Osteocyte (in vitro differentiated cells): ENCODE data around the gene MTURN. TPM values are rescaled to one million over a fixed set of nuclear protein-coding genes. Genes with fewer than 3 reads are reported as not detected.

Experiments used
- DNase-seq: peaks from one replicate; pipeline ENCODE4 v3.0.0; 2021; ENCODE audit warnings: mixed read lengths; ENCODE audit not compliant: unreplicated experiment; ENCODE audit errors: extremely low spot score
- H3K27ac Mint-ChIP-seq: one replicate; pipeline ENCODE4 v1.8.0; 2021; ENCODE audit warnings: mild to moderate bottlenecking, mixed read lengths; ENCODE audit not compliant: unreplicated experiment
- H3K27me3 Mint-ChIP-seq: one replicate; pipeline ENCODE4 v1.8.0; 2021; ENCODE audit warnings: mixed read lengths; ENCODE audit not compliant: unreplicated experiment
- H3K36me3 Mint-ChIP-seq: one replicate; pipeline ENCODE4 v1.8.0; 2021; ENCODE audit warnings: mixed read lengths; ENCODE audit not compliant: unreplicated experiment
- H3K4me1 Mint-ChIP-seq: one replicate; pipeline ENCODE4 v1.8.0; 2021; ENCODE audit warnings: mixed read lengths; ENCODE audit not compliant: unreplicated experiment
- H3K4me3 Mint-ChIP-seq: one replicate; pipeline ENCODE4 v1.8.0; 2021; ENCODE audit warnings: mild to moderate bottlenecking, moderate library complexity, mixed read lengths; ENCODE audit not compliant: unreplicated experiment
- H3K9me3 Mint-ChIP-seq: one replicate; pipeline ENCODE4 v1.8.0; 2021; ENCODE audit warnings: mixed read lengths; ENCODE audit not compliant: unreplicated experiment
- total RNA-seq: library from RNA; stranded (reverse); gene quantifications from 2 replicates; pipeline ENCODE4 v1.2.1, GENCODE V29; 2021
- TF ChIP-seq, protein P1 (sequence below): fragments of 200-600 bp; sonication (generic); IDR thresholded peaks from 2 replicates; pipeline ENCODE4 v1.5.0; 2021; ENCODE audit warnings: antibody characterized with exemption, mild to moderate bottlenecking, moderate library complexity

Gene MTURN
- total RNA-seq, 1 donor from 2014 or later, result 19.0 TPM

DNA sequence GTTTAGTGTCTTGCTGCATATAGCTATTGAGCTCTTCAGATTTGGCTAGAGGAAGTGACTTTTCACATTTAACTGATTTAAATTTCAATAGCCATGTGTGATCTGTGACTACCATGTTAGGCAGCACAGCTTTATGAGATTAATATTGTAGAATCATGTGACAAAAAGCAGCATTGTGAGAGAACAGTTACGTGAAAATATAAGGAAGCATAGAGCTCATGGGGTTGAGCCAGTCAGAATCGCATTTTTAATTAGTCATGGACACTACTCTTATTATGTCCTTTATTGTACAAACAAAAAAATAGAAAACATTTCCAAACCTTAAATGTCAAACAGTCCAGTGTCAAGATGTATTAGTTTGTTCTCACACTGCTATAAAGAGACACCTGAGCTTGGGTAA is 48.0 kb downstream of the MTURN start:
- H3K27ac Mint-ChIP-seq, result no peak overlapping the region
- no peak for DNase-seq
- H3K4me3 Mint-ChIP-seq, result no peak overlapping the region
- TF ChIP-seq, protein P1, sequence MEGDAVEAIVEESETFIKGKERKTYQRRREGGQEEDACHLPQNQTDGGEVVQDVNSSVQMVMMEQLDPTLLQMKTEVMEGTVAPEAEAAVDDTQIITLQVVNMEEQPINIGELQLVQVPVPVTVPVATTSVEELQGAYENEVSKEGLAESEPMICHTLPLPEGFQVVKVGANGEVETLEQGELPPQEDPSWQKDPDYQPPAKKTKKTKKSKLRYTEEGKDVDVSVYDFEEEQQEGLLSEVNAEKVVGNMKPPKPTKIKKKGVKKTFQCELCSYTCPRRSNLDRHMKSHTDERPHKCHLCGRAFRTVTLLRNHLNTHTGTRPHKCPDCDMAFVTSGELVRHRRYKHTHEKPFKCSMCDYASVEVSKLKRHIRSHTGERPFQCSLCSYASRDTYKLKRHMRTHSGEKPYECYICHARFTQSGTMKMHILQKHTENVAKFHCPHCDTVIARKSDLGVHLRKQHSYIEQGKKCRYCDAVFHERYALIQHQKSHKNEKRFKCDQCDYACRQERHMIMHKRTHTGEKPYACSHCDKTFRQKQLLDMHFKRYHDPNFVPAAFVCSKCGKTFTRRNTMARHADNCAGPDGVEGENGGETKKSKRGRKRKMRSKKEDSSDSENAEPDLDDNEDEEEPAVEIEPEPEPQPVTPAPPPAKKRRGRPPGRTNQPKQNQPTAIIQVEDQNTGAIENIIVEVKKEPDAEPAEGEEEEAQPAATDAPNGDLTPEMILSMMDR, result no peak
- H3K9me3 Mint-ChIP-seq, result no peaks in the 10 kb centered on the region
- H3K27me3 Mint-ChIP-seq, result no peaks in the 10 kb centered on the region
- no peaks in the 10 kb centered on the region for H3K4me1 Mint-ChIP-seq
- H3K36me3 Mint-ChIP-seq, result no peaks in the 10 kb centered on the region

DNA sequence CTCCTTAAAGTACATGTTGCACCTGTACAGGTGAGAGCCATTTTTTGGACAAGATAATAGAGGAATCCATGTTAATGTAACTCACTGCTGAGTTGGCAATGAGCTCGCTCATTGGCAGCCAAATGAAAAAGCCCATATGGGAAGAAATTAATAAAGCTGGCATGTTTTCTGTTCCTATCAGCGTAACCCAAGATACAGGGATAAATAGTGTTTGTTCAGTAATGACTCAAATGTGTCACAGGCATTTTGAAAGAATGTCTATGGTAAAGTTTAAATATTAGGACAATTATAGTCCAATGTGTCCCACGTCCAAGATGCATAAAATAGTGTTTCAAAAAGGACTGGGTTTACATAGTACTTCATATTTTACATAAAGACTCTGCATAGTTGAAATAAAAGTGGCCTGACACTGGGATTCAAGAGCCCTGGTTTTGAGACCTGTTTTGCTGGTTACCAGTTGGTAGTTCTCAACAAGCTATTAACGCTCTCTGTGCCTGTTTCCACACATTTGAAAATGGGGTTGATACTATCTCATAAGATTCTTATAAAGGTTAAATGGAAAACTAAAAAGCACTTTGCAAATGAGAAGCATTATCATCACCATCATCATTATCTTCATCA is 49.1 kb downstream of the MTURN start:
- no peak for DNase-seq
- H3K27me3 Mint-ChIP-seq, result no peaks in the 10 kb centered on the region
- no peaks in the 10 kb centered on the region for H3K4me1 Mint-ChIP-seq
- H3K27ac Mint-ChIP-seq, result no peak overlapping the region
- no peak overlapping the region for H3K4me3 Mint-ChIP-seq
- no peaks in the 10 kb centered on the region for H3K9me3 Mint-ChIP-seq
- no peaks in the 10 kb centered on the region for H3K36me3 Mint-ChIP-seq
- TF ChIP-seq, protein P1, result no peak

DNA sequence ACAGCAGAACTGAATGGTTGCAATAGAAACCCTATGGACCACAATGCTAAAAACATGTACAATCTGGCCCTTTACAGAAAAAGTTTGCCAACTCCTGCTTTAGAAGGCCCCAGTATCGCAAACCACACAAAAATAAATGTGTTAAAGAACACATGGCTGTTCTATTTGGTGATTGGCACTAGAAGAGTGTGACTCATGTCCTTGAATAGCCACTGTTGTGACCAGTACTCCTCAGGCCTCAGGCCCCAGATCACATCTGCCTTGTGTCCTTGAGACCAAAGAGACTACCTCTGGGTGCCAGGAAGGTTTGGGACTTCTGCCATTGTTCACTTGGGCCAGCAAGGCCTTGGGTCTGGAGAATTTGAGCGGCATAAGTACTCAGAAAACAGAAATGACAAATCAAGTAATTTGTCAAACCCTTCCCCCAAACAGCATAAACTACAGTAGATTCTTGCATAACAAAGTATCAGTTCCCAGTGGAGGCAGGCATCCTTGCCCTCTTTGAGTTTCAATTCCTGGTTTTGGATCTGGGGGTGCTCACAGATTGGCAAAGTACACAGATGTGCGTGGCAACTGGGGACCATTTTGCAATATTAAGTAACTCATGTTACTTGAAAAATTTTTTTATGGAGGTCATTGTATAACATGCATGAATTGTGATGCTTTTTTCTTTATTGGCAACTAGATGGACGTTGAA is 50.2 kb downstream of the MTURN start:
- no peaks in the 10 kb centered on the region for H3K36me3 Mint-ChIP-seq
- no peaks in the 10 kb centered on the region for H3K27me3 Mint-ChIP-seq
- TF ChIP-seq, protein P1, result no peak
- no peaks in the 10 kb centered on the region for H3K4me1 Mint-ChIP-seq
- no peaks in the 10 kb centered on the region for H3K9me3 Mint-ChIP-seq
- DNase-seq, result no peak
- no peak overlapping the region for H3K27ac Mint-ChIP-seq
- H3K4me3 Mint-ChIP-seq, result no peak overlapping the region

DNA sequence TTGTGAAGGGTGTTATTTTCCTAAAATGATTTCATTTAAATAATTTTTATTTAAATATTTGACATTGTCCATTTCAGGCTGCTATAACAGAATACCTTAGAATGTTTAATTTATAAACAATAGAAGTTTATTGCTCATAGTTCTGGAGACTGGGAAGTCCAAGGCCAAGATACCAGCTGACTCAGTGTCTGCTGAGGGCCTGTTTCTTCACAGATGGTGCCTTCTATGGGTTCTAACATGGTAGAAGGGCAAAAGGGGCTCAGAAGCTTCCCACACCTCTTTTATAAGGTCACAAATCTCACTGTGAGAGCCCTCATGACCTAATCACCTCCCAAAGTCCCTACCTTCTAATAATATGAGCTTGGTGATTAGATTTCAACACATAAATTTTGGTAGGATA is 50.7 kb downstream of the MTURN start:
- no peak for DNase-seq
- Mint-ChIP-seq H3K27me3 (no peaks in the 10 kb centered on the region), H3K36me3 (no peaks in the 10 kb centered on the region), H3K9me3 (no peaks in the 10 kb centered on the region), H3K4me3 (no peak overlapping the region), H3K27ac (no peak overlapping the region), H3K4me1 (no peaks in the 10 kb centered on the region)
- TF ChIP-seq, protein P1, result no peak

DNA sequence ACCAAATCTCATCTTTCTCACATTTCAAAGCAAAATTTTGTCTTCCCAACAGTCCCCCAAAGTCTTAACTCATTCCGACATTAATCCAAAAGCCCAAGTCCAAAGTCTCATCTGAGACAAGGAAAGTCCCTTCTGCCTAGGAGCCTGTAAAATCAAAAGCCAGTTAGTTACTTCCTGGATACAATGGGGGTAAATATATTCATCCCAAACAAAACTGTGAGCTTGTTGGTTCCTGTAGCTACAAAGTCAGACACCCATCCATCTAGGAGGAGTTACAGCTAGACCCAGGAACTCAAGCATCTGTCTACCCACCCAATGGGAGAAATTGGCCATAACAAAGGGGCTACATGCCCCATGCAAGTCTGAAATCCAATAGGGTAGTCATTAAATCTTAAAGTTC is 51.9 kb downstream of the MTURN start:
- DNase-seq, result no peak
- H3K4me3 Mint-ChIP-seq, result no peak overlapping the region
- H3K9me3 Mint-ChIP-seq, result no peaks in the 10 kb centered on the region
- H3K27me3 Mint-ChIP-seq, result no peaks in the 10 kb centered on the region
- no peaks in the 10 kb centered on the region for H3K36me3 Mint-ChIP-seq
- H3K27ac Mint-ChIP-seq, result no peak overlapping the region
- H3K4me1 Mint-ChIP-seq, result no peaks in the 10 kb centered on the region
- TF ChIP-seq, protein P1, result no peak
